MG63 (cell line): ENCODE data around the gene WNT9A. TPM values are rescaled to one million over a fixed set of nuclear protein-coding genes. Genes with fewer than 3 reads are reported as not detected.

Experiments used
- DNase-seq: peaks from one replicate; pipeline ENCODE4 v3.0.0-alpha.2; 2020
- H3K27me3 ChIP-seq: fragments of 250-450 bp; sonication (Bioruptor Pico); 2 replicates; pipeline ENCODE4 v1.5.1; 2020; ENCODE audit warnings: mild to moderate bottlenecking, moderate library complexity
- H3K36me3 ChIP-seq: fragments of 250-450 bp; sonication (Bioruptor Pico); 2 replicates; pipeline ENCODE4 v1.5.1; 2020; ENCODE audit warnings: mild to moderate bottlenecking, moderate library complexity
- H3K4me3 ChIP-seq: fragments of 250-450 bp; sonication (Bioruptor Pico); 2 replicates; pipeline ENCODE4 v1.5.1; 2020; ENCODE audit warnings: mild to moderate bottlenecking, moderate library complexity
- H3K9me3 ChIP-seq: fragments of 250-450 bp; sonication (Bioruptor Pico); 2 replicates; pipeline ENCODE4 v1.5.1; 2020; ENCODE audit warnings: mild to moderate bottlenecking, moderate library complexity
- total RNA-seq: library from RNA; depleted of rRNA; stranded (reverse); fragments of >200 nt; shearing (Covaris generic); gene quantifications from 2 replicates; pipeline ENCODE4 v1.2.3, GENCODE V29; 2014; ENCODE audit warnings: low replicate concordance

WNT9A gene
- total RNA-seq, 1 experiment from 2014 or later, result 11.3 TPM

GRCh38 chr1:227922501-227923352, 25.0 kb downstream of the WNT9A start:
- DNase-seq, result no peak
- peaks cover 11% of the 10 kb centered on the region for H3K36me3 ChIP-seq
- H3K9me3 ChIP-seq, result no peaks in the 10 kb centered on the region
- H3K4me3 ChIP-seq, result no peak overlapping the region
- no peaks in the 10 kb centered on the region for H3K27me3 ChIP-seq

- DNase-seq, result no peak
- no peak overlapping the region for H3K4me3 ChIP-seq
- H3K9me3 ChIP-seq, result no peaks in the 10 kb centered on the region
- H3K27me3 ChIP-seq, result no peaks in the 10 kb centered on the region
- H3K36me3 ChIP-seq, result peaks cover 11% of the 10 kb centered on the region
Observed at GRCh38 chr1:227921461-227922185, 26.1 kb downstream of the WNT9A start.

- Histone ChIP-seq H3K4me3 (no peak overlapping the region), H3K36me3 (peaks cover 11% of the 10 kb centered on the region), H3K27me3 (no peaks in the 10 kb centered on the region), H3K9me3 (no peaks in the 10 kb centered on the region)
- DNase-seq, result no peak
Observed at GRCh38 chr1:227920896-227921295, 26.8 kb downstream of the WNT9A start.

GRCh38 chr1:227920426-227920825, 27.3 kb downstream of the WNT9A start:
- DNase-seq, result no peak
- Histone ChIP-seq H3K36me3 (peaks cover 11% of the 10 kb centered on the region), H3K27me3 (no peaks in the 10 kb centered on the region), H3K9me3 (no peaks in the 10 kb centered on the region), H3K4me3 (no peak overlapping the region)

GRCh38 chr1:227919906-227920305, 27.8 kb downstream of the WNT9A start:
- H3K4me3 ChIP-seq, result no peak overlapping the region
- H3K9me3 ChIP-seq, result no peaks in the 10 kb centered on the region
- no peaks in the 10 kb centered on the region for H3K27me3 ChIP-seq
- no peak for DNase-seq
- H3K36me3 ChIP-seq, result peaks cover 11% of the 10 kb centered on the region

- no peaks in the 10 kb centered on the region for H3K27me3 ChIP-seq
- H3K36me3 ChIP-seq, result peaks cover 11% of the 10 kb centered on the region
- H3K9me3 ChIP-seq, result no peaks in the 10 kb centered on the region
- H3K4me3 ChIP-seq, result no peak overlapping the region
- DNase-seq, result no peak
Observed at GRCh38 chr1:227918736-227919135, 29.0 kb downstream of the WNT9A start.

- Histone ChIP-seq H3K36me3 (peaks cover 6% of the 10 kb centered on the region), H3K9me3 (no peaks in the 10 kb centered on the region), H3K4me3 (no peak overlapping the region), H3K27me3 (no peaks in the 10 kb centered on the region)
- DNase-seq, result no peak
Observed at GRCh38 chr1:227918083-227918700, 29.5 kb downstream of the WNT9A start.

GRCh38 chr1:227917081-227917950, 30.4 kb downstream of the WNT9A start:
- peaks cover under 1% of the 10 kb centered on the region; the same call in 1 of the 2 replicates for H3K36me3 ChIP-seq
- no peak for DNase-seq
- H3K9me3 ChIP-seq, result no peaks in the 10 kb centered on the region
- H3K27me3 ChIP-seq, result no peaks in the 10 kb centered on the region
- no peak overlapping the region for H3K4me3 ChIP-seq

GRCh38 chr1:227916655-227917054, 31.1 kb downstream of the WNT9A start:
- no peaks in the 10 kb centered on the region for H3K9me3 ChIP-seq
- no peaks in the 10 kb centered on the region for H3K27me3 ChIP-seq
- DNase-seq, result no peak
- H3K36me3 ChIP-seq, result no peaks in the 10 kb centered on the region; the same call in 1 of the 2 replicates
- H3K4me3 ChIP-seq, result no peak overlapping the region

GRCh38 chr1:227915564-227916553, 31.9 kb downstream of the WNT9A start:
- Histone ChIP-seq H3K36me3 (no peaks in the 10 kb centered on the region; the same call in 1 of the 2 replicates), H3K4me3 (no peak overlapping the region), H3K27me3 (no peaks in the 10 kb centered on the region), H3K9me3 (no peaks in the 10 kb centered on the region)
- DNase-seq, result no peak

GRCh38 chr1:227914801-227915563, 32.8 kb downstream of the WNT9A start:
- no peak for DNase-seq
- no peak overlapping the region for H3K4me3 ChIP-seq
- no peaks in the 10 kb centered on the region for H3K36me3 ChIP-seq
- H3K9me3 ChIP-seq, result no peaks in the 10 kb centered on the region
- H3K27me3 ChIP-seq, result no peaks in the 10 kb centered on the region

- H3K36me3 ChIP-seq, result no peaks in the 10 kb centered on the region
- H3K9me3 ChIP-seq, result no peaks in the 10 kb centered on the region
- H3K4me3 ChIP-seq, result no peak overlapping the region
- no peak for DNase-seq
- no peaks in the 10 kb centered on the region for H3K27me3 ChIP-seq
Observed at GRCh38 chr1:227913764-227914721, 33.7 kb downstream of the WNT9A start.

- Histone ChIP-seq H3K27me3 (no peaks in the 10 kb centered on the region), H3K4me3 (no peak overlapping the region), H3K9me3 (no peaks in the 10 kb centered on the region), H3K36me3 (no peaks in the 10 kb centered on the region)
- no peak for DNase-seq
Observed at GRCh38 chr1:227913396-227913763, 34.4 kb downstream of the WNT9A start.

- H3K27me3 ChIP-seq, result no peaks in the 10 kb centered on the region
- H3K9me3 ChIP-seq, result no peaks in the 10 kb centered on the region
- H3K4me3 ChIP-seq, result no peak overlapping the region
- no peaks in the 10 kb centered on the region for H3K36me3 ChIP-seq
- no peak for DNase-seq
Observed at GRCh38 chr1:227912866-227913265, 34.9 kb downstream of the WNT9A start.
